DMS153 treated with DMSO at 0.1 percent for 48 hours (cell line): ENCODE measurements around the gene SCAF4.
A peak's percentile ranks its signal among the peaks of the same experiment; 100 is the strongest.
"Not testable (repeated sequence)": the region's sequence is repeated elsewhere in the genome, so short reads cannot be mapped to it uniquely, and the experiment has no call there.

ENCODE experiments used
- DNase-seq: peaks from one replicate; lab custom pipeline; 2025; ENCODE audit not compliant: unreplicated experiment; lab: John Stamatoyannopoulos, UW

SCAF4 gene

GRCh38 chr21:31731857-31732596, at the start of gene SCAF4:
TSS of gene SCAF4 (minus strand) at chr21:31732118. CDS start at chr21:31731692, 426 bp downstream.
- DNase-seq: peak; percentile 66

DNA sequence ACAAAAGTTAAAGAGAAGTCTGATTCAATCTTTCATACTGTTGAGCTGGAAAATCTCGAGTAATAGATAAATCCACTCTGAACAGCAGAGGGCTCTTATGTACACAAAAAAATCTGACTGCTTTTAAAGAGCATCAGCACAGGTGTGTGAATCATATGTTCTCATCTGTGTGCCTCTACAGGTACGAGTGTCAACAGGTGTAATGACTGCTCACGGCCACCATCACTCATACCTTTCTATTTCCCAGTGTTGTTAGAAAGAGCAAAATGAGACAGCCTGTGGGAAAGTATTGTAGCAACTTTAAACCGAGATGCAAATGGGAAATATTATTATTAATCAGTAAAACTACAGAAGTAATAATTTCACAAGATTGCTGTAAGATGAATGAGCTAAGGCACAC, 49.0 kb upstream of the SCAF4 start:
- peak; percentile 42 for DNase-seq

DNA sequence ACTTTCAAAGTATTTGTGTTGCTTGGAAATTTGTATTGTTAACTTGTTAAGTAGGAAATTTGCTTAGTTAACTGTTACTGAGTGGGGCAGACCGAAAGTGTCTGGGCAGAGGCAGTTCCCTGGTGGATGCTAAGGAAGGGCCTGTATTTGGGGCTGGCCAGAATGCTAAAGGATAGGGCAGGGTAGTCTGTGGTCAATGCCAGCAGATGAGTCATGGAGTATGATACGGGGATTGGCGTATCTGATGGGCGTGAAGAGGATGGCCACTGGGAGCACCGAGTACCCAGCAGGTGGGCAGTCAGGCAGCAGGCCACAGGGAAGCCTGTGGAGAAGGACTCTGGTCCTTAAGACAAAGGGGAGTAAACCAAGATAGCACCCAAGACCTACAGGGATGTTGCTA, 46.6 kb upstream of the SCAF4 start:
- DNase-seq: no peak

DNA sequence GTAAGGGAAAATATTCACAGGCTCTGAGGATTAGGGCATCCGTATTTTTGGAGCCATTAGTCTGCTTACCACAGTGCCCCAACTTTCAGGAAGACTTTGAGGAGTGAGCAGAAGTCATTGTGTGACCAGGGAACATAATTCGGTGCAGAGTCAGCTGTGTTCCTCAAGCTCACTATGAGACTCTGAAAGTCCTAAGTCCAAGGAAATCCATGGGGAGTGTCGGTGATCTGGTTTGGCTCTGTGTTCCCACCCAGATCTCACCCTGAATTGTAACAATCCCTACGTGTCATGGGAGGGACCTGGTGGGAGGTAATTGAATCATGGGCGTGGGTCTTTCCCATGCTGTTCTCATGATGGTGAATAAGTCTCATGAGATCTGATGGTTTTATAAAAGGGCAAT, 45.9 kb upstream of the SCAF4 start:
- no peak for DNase-seq

DNA sequence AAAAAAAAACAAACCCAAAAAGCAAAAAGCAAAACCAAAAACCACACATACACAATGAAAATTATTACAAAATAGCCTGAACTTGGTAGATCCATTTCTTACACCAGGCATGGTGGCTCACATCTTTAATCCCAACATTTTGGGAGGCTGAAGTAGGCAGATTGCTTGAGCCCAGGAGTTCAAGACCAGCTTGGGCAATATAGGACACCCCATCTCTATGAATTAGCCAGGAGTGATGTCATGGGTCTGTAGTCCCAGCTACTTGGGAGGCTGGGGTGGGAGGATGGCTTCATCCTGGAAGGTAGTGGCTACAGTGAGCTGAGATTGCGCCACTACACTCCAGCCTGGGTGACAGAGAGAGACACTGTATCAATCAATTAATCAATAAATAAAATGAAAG, 42.1 kb upstream of the SCAF4 start:
- no peak for DNase-seq

DNA sequence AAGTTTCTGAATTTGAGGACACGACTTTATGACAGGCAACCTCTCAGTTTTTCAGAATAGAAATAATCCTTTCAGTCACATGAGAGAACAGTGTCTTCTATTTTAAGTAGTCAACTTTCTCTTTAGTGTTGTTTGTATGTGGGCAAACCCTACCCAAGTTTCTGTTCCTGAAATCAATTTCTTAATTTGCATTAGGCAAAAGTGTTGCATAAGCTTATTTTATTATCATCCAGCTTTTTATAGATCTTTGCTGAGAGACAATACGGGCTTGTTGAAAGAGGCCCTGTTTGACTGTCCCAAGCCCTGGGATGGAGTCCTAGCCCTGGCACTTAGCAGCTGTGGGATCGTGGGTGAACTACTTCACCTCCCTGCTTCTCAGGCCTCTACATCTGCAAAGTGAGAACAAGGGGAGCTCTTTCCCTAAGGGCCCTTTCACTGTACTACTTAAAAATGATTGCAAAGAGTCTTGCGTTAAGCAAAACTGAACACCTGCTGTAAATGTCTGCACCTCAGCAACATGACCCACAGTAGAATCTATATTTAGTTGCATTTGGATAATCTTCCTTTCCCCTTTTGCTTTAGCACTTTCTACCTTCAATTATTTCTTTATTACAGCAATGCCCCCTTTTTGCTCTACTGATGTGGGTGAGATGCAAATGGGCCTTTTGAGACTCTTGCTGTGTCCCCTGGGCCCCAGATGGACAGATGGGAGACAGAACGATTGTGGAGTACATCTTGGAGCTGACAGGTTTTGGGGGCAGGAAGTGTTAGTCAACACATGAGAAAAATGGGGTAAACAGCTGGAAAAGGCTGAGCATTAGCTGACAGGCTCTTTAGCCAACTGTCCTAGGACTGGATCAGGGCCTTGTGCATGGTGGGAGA, 41.0 kb upstream of the SCAF4 start:
- no peak for DNase-seq

DNA sequence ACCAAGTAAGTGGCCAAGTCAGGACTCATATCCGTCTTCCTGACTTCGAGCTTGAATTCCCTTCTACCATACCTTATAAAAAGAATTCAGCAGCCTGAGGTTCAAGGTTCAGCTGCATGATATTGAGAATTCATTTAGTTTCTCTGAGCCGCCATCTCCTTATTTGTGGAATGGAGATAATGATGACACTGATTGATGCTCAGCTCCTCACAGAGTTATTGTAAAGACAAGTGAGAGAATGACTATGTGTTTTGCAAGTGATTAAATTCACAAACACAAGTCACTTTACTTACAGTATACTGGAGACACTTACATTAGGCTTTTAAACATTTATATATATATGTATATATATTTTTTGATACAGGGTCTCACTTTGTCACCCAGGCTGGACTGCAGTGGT, 39.8 kb upstream of the SCAF4 start:
- no peak for DNase-seq

DNA sequence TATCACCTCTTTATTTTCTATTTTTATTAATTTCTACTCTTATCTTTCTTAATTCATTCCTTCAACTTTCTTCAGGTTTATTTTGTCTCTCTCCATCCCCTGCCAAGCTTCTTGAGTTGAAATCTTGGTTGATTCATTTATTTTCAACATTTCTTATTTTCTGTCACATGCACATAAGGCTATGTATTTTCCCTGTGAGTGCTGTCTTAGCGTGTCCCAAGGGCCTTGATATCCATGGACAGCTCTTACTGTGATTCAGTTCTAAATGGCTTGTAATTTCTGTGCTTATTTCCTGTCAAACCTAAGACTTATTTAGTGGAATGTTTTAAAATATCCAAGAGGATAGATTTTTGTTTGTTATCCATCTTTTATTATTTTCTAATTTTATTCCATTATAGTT, 36.8 kb upstream of the SCAF4 start:
- no peak for DNase-seq

GRCh38 chr21:31766899-31767298, 35.0 kb upstream of the SCAF4 start:
- DNase-seq: no peak

- not testable (repeated sequence) for DNase-seq
Measured at GRCh38 chr21:31765850-31766249, 33.9 kb upstream of the SCAF4 start.

DNA sequence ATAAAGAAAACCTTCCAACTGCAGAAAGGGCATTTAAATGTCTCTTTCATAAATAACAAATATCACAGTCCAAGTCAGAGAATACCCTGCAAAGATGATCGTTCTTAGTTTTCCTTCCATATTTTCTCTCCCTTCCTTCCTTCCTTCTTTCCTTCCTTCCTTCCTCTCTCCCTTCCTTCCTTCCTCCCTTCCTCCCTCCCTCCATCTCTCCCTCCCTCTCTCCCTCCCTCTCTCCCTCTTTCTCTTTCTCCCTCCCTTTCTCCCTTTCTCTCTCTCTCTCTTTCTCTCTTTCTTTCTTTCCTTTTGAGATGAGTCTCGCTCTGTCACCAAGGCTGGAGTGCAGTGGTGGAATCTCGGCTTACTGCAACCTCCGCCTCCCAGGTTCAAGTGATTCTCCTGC, 29.0 kb upstream of the SCAF4 start:
- DNase-seq: no peak

- no peak for DNase-seq
Measured at GRCh38 chr21:31756787-31757186, 24.9 kb upstream of the SCAF4 start.

GRCh38 chr21:31755027-31755426, 23.1 kb upstream of the SCAF4 start:
- DNase-seq: no peak

DNA sequence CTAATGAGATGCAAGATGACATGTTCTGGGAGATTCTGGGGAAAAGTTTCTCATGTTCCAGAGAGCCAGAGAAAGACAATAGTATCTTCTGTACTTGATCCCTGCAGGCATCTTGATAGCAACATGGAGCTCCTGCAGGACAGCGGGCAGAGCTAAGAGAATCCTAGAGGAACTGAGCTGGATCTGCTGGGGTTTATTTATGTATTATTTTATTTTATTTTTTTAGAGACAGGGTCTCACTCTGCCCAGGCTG, 22.7 kb upstream of the SCAF4 start:
- DNase-seq: no peak

DNA sequence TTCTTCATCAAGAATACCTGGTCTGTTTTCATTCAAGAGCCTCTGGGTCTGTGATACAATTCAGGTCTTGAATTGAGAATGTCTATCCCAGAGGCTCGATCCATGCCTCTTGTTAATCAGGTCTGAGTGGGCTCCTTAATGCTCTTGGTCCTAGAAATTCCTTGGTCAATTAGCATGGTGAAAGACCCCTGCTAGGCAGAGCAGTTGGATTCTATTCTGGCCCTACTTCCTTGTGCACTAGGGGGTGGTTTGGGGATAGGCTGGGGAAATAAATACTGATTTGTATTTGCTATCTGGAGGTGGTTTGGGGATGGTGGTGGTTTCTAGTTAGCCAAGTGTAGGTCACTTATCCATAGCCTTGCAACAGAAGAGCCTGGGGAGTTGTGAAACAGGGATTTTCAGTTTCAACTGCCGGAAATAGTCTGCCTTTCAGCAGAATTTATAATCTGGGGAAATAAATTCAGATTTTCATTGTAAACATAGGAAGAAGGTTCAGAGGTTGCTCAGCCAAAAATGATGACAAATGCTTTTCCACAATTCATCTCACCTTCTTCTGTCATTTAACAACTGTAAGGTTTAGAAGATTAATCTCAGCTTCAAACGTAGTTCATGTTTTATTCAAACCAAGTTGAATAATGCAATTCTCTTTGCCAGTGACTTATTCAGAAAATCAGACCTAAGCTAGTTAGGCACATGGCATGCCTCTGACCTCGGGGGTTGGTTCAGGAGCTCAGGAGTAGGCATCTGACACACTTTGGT, 22.2 kb upstream of the SCAF4 start:
- DNase-seq: no peak

DNA sequence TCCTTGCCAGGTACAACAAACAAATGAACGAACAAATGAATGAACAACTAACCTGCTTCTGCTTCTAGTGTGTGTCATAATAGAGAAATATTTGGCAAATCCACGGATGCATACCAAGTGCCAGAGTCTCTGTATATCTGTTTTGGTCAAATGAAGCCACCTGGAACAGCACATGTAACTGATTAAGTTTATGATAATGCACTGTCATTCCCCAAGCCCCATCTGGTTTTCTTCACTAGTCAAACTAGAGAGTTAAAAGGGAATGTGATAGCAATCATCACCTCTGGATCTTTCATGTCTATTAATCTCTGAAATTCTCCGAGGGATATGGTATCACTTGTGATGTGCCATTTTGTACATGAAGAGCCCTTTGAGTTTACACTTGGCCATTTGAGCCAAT, 21.0 kb upstream of the SCAF4 start:
- no peak for DNase-seq

- no peak for DNase-seq
Measured at GRCh38 chr21:31752352-31752751, 20.4 kb upstream of the SCAF4 start.

GRCh38 chr21:31750843-31751242, 18.9 kb upstream of the SCAF4 start:
- DNase-seq: no peak

DNA sequence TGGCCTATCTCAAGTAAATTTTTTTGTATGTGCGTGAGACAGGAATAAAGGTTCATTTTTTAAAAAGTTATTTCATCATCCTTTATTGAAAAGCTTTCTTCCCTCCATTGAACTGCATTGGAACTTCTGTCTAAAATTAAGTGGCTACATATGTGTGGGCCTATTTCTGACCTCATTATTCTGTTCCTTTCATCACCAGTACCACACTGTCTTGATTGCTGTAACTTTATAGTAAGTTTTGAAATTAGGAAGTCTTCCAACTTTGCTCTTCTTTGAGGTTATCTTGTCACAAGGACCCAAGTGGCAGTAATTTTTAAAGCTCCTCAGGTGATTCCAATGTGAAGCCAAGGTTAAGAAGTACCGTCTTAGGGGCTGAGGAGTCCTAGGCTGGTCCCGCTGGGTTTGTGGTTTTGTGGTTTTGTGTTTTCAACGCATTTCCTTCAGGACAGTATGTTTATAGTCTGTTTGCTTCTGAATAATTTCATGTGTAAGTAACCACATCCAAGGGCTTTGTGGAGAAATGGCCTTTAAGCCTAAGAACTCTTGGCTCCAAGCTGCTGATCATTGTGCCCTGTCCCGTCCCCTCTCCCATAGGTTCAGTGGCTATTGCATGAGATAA, 12.4 kb upstream of the SCAF4 start:
- no peak for DNase-seq

DNA sequence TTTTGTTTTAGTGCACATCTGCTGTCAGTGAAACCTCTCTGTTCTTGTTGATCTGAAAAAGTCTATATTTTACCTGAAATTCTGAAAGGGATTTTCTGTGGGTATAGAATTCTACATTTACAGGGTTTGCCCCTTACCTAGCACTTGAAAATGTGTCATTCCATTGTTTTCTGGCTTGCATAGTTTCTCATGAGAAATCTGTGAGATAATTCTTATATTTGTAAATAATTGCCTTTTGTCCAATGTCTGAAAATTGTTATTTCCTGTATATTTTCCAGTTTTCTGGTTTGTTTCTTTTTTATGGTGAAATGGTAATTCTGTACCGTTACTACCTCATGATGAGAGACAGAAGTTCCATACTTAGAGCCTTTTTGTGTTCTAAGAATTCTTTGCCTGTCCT, 11.8 kb upstream of the SCAF4 start:
- DNase-seq: no peak

- no peak for DNase-seq
Measured at GRCh38 chr21:31741116-31741515, 9.2 kb upstream of the SCAF4 start.
